HUES48 (cell line): Measurements from ENCODE around the gene CNEP1R1.

ENCODE experiments used
- H3K27ac ChIP-seq: one replicate; pipeline ENCODE4 v1.7.0; 2013; ENCODE audit warnings: low read depth, low read length, inconsistent platforms
- H3K27me3 ChIP-seq: 2 replicates; pipeline ENCODE4 v1.6.1; 2013; ENCODE audit warnings: mild to moderate bottlenecking, low read length; ENCODE audit not compliant: control insufficient read depth, insufficient read depth
- H3K36me3 ChIP-seq: 2 replicates; pipeline ENCODE4 v1.6.1; 2013; ENCODE audit warnings: low read length; ENCODE audit not compliant: control insufficient read depth, insufficient read depth
- H3K4me1 ChIP-seq: 2 replicates; pipeline ENCODE4 v1.6.1; 2013; ENCODE audit warnings: mild to moderate bottlenecking, low read length; ENCODE audit not compliant: control insufficient read depth, insufficient read depth
- H3K4me3 ChIP-seq: 2 replicates; pipeline ENCODE4 v1.5.1; 2013; ENCODE audit warnings: mild to moderate bottlenecking, low read depth, low read length
- H3K9ac ChIP-seq: 2 replicates; pipeline ENCODE4 v1.6.1; 2013; ENCODE audit warnings: mild to moderate bottlenecking, low read depth, low read length, moderate library complexity
- H3K9me3 ChIP-seq: 2 replicates; pipeline ENCODE4 v1.6.1; 2013; ENCODE audit warnings: low read length; ENCODE audit not compliant: control insufficient read depth, insufficient read depth

The CNEP1R1 gene

DNA sequence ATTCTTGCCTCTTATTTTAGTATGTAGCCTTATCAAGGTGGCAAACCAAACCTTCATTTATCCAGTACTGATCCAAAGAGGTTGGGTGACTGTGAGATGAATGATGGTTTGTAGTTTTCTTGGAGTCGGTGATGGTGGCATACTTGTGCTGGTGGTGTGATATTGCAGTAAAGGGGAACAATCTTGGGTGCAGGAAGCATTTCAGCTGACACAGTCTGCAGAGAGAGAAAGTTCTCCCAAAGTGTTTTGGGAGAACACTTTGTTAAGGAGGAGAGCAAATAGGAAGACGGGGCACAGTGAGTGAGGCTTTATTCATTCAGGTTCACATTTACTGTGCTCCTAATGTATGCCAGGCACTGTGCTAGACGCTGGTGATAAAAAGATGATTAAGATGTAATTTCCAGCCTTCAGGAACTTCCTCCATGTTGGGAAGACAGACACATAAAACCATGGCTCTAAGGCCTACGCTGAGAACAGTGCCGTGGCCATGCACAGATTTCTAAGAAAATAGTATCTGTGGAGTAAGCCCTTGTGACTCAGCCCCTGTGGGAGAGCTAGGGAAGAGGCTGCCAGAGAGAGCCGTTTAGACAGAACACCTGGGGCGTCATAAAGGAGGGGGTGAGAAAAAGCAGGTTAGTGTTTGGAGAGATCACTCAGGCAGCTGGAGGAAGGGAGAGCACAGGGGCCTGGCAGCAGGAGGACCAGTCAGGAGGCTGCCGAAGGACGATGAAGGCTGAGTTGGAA lies 54.5 kb downstream of the CNEP1R1 start:
- H3K9ac ChIP-seq, result no peak overlapping the region
- H3K4me3 ChIP-seq, result no peak overlapping the region
- H3K36me3 ChIP-seq, result peaks cover 58% of the 10 kb centered on the region
- no peaks in the 10 kb centered on the region for H3K27me3 ChIP-seq
- H3K9me3 ChIP-seq, result no peaks in the 10 kb centered on the region
- no peaks in the 10 kb centered on the region for H3K4me1 ChIP-seq
- no peak overlapping the region for H3K27ac ChIP-seq

DNA sequence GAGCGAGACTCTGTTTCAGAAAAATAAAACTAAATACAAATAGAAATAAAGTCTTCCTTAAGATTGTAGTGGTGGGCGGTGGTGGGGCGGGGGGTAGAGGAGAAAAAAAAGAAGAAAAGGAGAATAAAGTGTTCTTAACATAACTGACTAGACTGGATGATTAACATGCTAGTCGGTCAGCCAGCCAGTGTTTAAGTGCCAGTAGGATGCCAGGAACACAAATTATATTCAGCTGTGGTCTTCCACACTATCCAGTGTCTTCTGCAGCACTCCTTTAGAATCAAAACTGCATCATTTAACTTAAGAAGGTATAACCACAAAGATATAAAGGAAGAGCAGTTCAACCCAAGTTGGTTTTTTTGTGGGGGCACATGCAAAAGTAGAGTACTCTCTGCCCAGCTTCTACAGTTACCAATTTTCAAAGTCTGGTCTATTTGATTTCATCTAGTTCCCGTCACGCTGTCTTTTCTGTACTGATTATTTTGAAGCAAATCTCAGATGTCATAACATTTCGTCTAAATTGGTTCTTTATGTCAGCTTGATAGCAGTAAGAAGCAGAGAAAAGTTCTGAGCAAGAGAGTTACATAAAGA lies 56.5 kb downstream of the CNEP1R1 start:
- Histone ChIP-seq H3K27me3 (no peaks in the 10 kb centered on the region), H3K9me3 (no peaks in the 10 kb centered on the region), H3K27ac (no peak overlapping the region), H3K4me1 (no peaks in the 10 kb centered on the region), H3K36me3 (peaks cover 71% of the 10 kb centered on the region), H3K4me3 (no peak overlapping the region), H3K9ac (no peak overlapping the region)

DNA sequence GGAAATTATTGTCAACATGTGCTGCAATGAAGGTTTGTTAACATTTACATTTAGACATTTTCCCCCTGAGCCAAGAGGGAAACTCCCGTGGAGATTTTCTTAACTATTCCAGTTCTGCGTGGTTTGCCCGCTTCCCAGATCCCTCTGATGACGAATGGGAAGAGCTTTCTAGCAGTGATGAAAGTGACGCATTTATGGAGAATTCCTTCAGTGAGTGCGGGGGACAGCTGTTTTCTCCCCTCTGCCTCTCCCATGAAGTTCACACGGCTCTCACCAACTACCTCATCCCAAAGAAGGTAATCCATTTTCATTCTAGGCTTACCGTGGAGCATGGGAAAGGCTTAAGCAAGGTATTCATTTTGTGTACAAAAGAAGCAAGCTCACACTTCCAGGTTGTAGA lies 59.0 kb downstream of the CNEP1R1 start:
- Histone ChIP-seq H3K27ac (no peak overlapping the region), H3K9ac (no peak overlapping the region), H3K27me3 (no peaks in the 10 kb centered on the region), H3K9me3 (no peaks in the 10 kb centered on the region), H3K36me3 (peaks cover 74% of the 10 kb centered on the region), H3K4me3 (no peak overlapping the region), H3K4me1 (no peaks in the 10 kb centered on the region)

DNA sequence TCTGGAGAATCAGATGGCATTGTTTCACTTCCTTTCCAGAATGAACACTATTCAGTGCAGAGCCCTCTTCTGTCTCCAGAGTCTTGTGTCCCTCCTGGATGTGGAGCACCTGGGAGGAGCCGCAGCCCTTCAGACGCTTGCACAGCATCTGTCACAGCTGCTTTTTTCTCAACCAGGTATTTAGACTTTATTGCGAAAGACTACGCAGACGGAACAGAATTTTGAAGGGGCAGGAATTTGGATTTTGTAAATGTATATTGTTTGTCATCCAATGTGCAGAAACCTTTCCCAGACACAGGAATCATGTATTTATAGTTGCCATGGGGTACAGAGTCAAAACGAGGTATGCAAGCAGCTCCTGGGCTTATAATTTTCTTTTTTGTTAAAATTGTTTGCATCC lies 61.2 kb downstream of the CNEP1R1 start:
- Histone ChIP-seq H3K9me3 (no peaks in the 10 kb centered on the region), H3K4me1 (no peaks in the 10 kb centered on the region), H3K9ac (no peak overlapping the region), H3K36me3 (peaks cover 65% of the 10 kb centered on the region), H3K27ac (no peak overlapping the region), H3K4me3 (no peak overlapping the region), H3K27me3 (no peaks in the 10 kb centered on the region)
